HepG2 (cell line): ENCODE data around the gene ENPP7. TPM values are rescaled to one million over a fixed set of nuclear protein-coding genes. Genes with fewer than 3 reads are reported as not detected.
A peak's percentile ranks its signal among the peaks of the same experiment; 100 is the strongest.

Source experiments
- ATAC-seq: fragments of 200-7000 bp; cut with Tn5 transposase; 3 replicates; pipeline ENCODE4 v1.9.1; 2020; ENCODE audit warnings: mild to moderate bottlenecking, moderate library complexity
- BruUV-seq: library from RNA; stranded (reverse); fragments of 400-500 nt; replicated peaks from 2 replicates; lab custom pipeline; 2021; lab: Mats Ljungman, UMichigan
- CTCF ChIA-PET: fragments of 300-600 bp; formaldehyde crosslinking; extraction: SDS; loops from one replicate; lab custom pipeline; 2021; ENCODE audit warnings: low total read pairs, inconsistent platforms, low intra/inter-chr PET ratio; lab: Yijun Ruan, JAX
- POLR2A ChIA-PET: fragments of 350-600 bp; sonication (Branson Sonifier 250); formaldehyde crosslinking; loops from one replicate; lab custom pipeline; 2020; ENCODE audit warnings: antibody characterized with exemption, inconsistent platforms; lab: Yijun Ruan, JAX
- DNase-seq: peaks from one replicate; pipeline ENCODE4 v3.0.0-alpha.2; 2015; ENCODE audit warnings: low spot score
- FAIRE-seq: peaks from 3 replicates; lab custom pipeline; 2011; peaks lifted over from hg19 to GRCh38; lab: Jason Lieb, UNC
- H2AFZ ChIP-seq: one replicate; pipeline ENCODE4 v1.6.1; 2011; ENCODE audit warnings: low read length, inconsistent platforms
- H3K27ac ChIP-seq: fragments of 300-600 bp; 3 replicates; pipeline ENCODE4 v1.8.0; 2011; ENCODE audit warnings: mixed run types, mild to moderate bottlenecking, mixed read lengths, low read length, inconsistent platforms; ENCODE audit not compliant: insufficient read depth; ENCODE audit errors: extremely low read length
- H3K27me3 ChIP-seq, 2 experiments: fragments of 200-600 bp in 1 of 2; 2 replicates in 1 of 2; 3 replicates in 1 of 2; pipeline versions ENCODE4 v1.6.0 to v1.8.0; 2011; ENCODE audit warnings: low read length in 2 of 2, mild to moderate bottlenecking in 2 of 2, moderate library complexity in 2 of 2, inconsistent platforms in 1 of 2; ENCODE audit not compliant: insufficient read depth in 2 of 2, control insufficient read depth in 1 of 2
- H3K36me3 ChIP-seq, 2 experiments: fragments of 200-600 bp in 1 of 2; replicated peaks in 1 of 2; 2 replicates in 1 of 2; 3 replicates in 1 of 2; pipeline versions ENCODE4 v1.5.1 to v1.8.0; 2011; ENCODE audit warnings: low read length in 2 of 2, inconsistent platforms in 1 of 2; ENCODE audit not compliant: insufficient read depth in 2 of 2, control insufficient read depth in 1 of 2
- H3K4me1 ChIP-seq: 2 replicates; pipeline ENCODE4 v1.5.1; 2012; ENCODE audit warnings: low read length, inconsistent platforms; ENCODE audit not compliant: insufficient read depth
- H3K4me2 ChIP-seq: 2 replicates; pipeline ENCODE4 v1.6.0; 2011; ENCODE audit warnings: low read depth, low read length, inconsistent platforms
- H3K4me3 ChIP-seq, 3 experiments: fragments of 200-600 bp in 1 of 3; sonication (generic), shearing (Covaris generic) in 1 of 3; replicated peaks in 1 of 3; 2 replicates each; pipeline ENCODE4 v1.5.1; 2011 to 2016; ENCODE audit warnings: low read length in 3 of 3, inconsistent platforms in 2 of 3, low read depth in 2 of 3, mild to moderate bottlenecking in 2 of 3, control low read depth in 1 of 3, mixed read lengths in 1 of 3; ENCODE audit not compliant: insufficient read depth in 1 of 3
- H3K79me2 ChIP-seq: one replicate; pipeline ENCODE4 v1.6.1; 2011; ENCODE audit warnings: low read length, inconsistent platforms; ENCODE audit not compliant: insufficient read depth
- H3K9ac ChIP-seq: 2 replicates; pipeline ENCODE4 v1.6.0; 2011; ENCODE audit warnings: mild to moderate bottlenecking, low read depth, low read length, inconsistent platforms; ENCODE audit not compliant: insufficient read depth
- H3K9me3 ChIP-seq: 2 replicates; pipeline ENCODE4 v1.5.1; 2012; ENCODE audit warnings: mild to moderate bottlenecking, low read length
- H4K20me1 ChIP-seq: 2 replicates; pipeline ENCODE4 v1.6.0; 2011; ENCODE audit warnings: inconsistent platforms, mild to moderate bottlenecking, low read length, moderate library complexity; ENCODE audit not compliant: insufficient read depth
- EHMT2 ChIP-seq: fragments of 200-600 bp; sonication (generic); IDR thresholded peaks from 2 replicates; pipeline ENCODE4 v1.7.0; 2017; ENCODE audit warnings: antibody characterized with exemption, low read depth, low read length, borderline replicate concordance
- GATAD1 ChIP-seq: IDR thresholded peaks from 2 replicates; pipeline ENCODE4 v1.6.1; 2016; ENCODE audit warnings: missing genetic modification reagents, missing compliant biosample characterization
- IRF2 ChIP-seq: IDR thresholded peaks from 2 replicates; pipeline ENCODE4 v1.6.1; 2018; ENCODE audit warnings: missing genetic modification reagents, missing compliant biosample characterization
- JUND ChIP-seq: sonication (generic); formaldehyde crosslinking; IDR thresholded peaks from 2 replicates; pipeline ENCODE4 v1.8.0; 2022; ENCODE audit warnings: mild to moderate bottlenecking, missing genetic modification reagents
- MXD1 ChIP-seq: sonication (generic); formaldehyde crosslinking; IDR thresholded peaks from 2 replicates; pipeline ENCODE4 v1.4.0; 2020; ENCODE audit warnings: mild to moderate bottlenecking, missing genetic modification reagents
- NAIF1 ChIP-seq: sonication (generic); formaldehyde crosslinking; IDR thresholded peaks from 2 replicates; pipeline ENCODE4 v1.5.0; 2020; ENCODE audit warnings: mild to moderate bottlenecking, missing genetic modification reagents, borderline replicate concordance
- POGK ChIP-seq: sonication (generic); formaldehyde crosslinking; conservative IDR thresholded peaks from 2 replicates; pipeline ENCODE4 v1.8.0; 2022; ENCODE audit warnings: mild to moderate bottlenecking, moderate library complexity, missing genetic modification reagents
- PTBP1 ChIP-seq: fragments of 200-400 bp; formaldehyde crosslinking; IDR thresholded peaks from 2 replicates; pipeline ENCODE4 v1.6.1; 2018; ENCODE audit warnings: low read length, low read depth; ENCODE audit not compliant: poor library complexity, severe bottlenecking
- RBAK ChIP-seq: sonication (generic); formaldehyde crosslinking; IDR thresholded peaks from 2 replicates; pipeline ENCODE4 v1.5.1; 2020; ENCODE audit warnings: mild to moderate bottlenecking, missing genetic modification reagents
- SRSF1 ChIP-seq: fragments of 200-400 bp; formaldehyde crosslinking; optimal IDR thresholded peaks from 2 replicates; pipeline ENCODE3; 2017; ENCODE audit warnings: mild to moderate bottlenecking, low read depth, low read length, moderate library complexity
- ZBTB1 ChIP-seq: sonication (generic); formaldehyde crosslinking; IDR thresholded peaks from 2 replicates; pipeline ENCODE4 v1.4.0; 2020; ENCODE audit warnings: missing genetic modification reagents, borderline replicate concordance
- ZFP36 ChIP-seq: fragments of 150-350 bp; IDR thresholded peaks from 2 replicates; pipeline ENCODE4 v1.6.1; 2018; ENCODE audit warnings: borderline replicate concordance, low read length, low read depth; ENCODE audit not compliant: partially characterized antibody
- ZNF124 ChIP-seq: sonication (generic); formaldehyde crosslinking; IDR thresholded peaks from 2 replicates; pipeline ENCODE4 v1.4.0; 2020; ENCODE audit warnings: missing genetic modification reagents
- ZNF558 ChIP-seq: sonication (generic); formaldehyde crosslinking; IDR thresholded peaks from 2 replicates; pipeline ENCODE4 v1.9.0; 2022; ENCODE audit warnings: mild to moderate bottlenecking, missing genetic modification reagents, borderline replicate concordance
- ZNF605 ChIP-seq: sonication (generic); formaldehyde crosslinking; IDR thresholded peaks from 2 replicates; pipeline ENCODE4 v1.8.0; 2022; ENCODE audit warnings: mild to moderate bottlenecking, missing genetic modification reagents
- ZSCAN30 ChIP-seq: sonication (generic); formaldehyde crosslinking; IDR thresholded peaks from 2 replicates; pipeline ENCODE4 v1.5.0; 2020; ENCODE audit warnings: mild to moderate bottlenecking, missing genetic modification reagents
- WGBS: methylation state at CpG from one replicate; pipeline ENCODE4 v1.1.6; 2017; ENCODE audit warnings: low lambda C conversion rate; 5-methylcytosine and 5-hydroxymethylcytosine counted together
- in situ Hi-C: cut with HindIII; loops from 2 replicates; pipeline ENCODE4 v1.10.0; 2017; ENCODE audit warnings: low pct_unique_long_range_greater_than_20kb; ENCODE audit not compliant: extremely low pct_ligation_motif_present
- intact Hi-C: fragments of 100-400 bp; cut with micrococcal nuclease; formaldehyde crosslinking; loops from one replicate; pipeline ENCODE4 v1.10.0; 2022; ENCODE audit not compliant: unreplicated experiment
- polyA plus RNA-seq, 8 experiments: library from polyadenylated mRNA; depleted of rRNA in 3 of 8; stranded (reverse) in 7 of 8; unstranded in 1 of 8; fragments of >200 nt; fragmentation: Illumina TruSeq in 4 of 8; extraction: Trizol in 4 of 8; gene quantifications; 2 replicates each; pipeline versions ENCODE4 v1.2.1 to v1.2.3, GENCODE V29; 2011 to 2016; ENCODE audit warnings: low read depth in 4 of 8, missing spikeins in 1 of 8, mixed read lengths in 1 of 8; ENCODE audit not compliant: insufficient read depth in 1 of 8
- total RNA-seq, 5 experiments: library from RNA; depleted of rRNA; stranded (reverse); fragments of >200 nt; fragmentation: Illumina TruSeq; extraction: Trizol; gene quantifications; 2 replicates each; pipeline ENCODE4 v1.2.3, GENCODE V29; 2016; ENCODE audit warnings: low read depth in 1 of 5
- TF ChIP-seq, protein P1 (sequence below): sonication (generic); formaldehyde crosslinking; IDR thresholded peaks from 2 replicates; pipeline ENCODE4 v1.4.0; 2020; ENCODE audit warnings: mild to moderate bottlenecking, missing genetic modification reagents
- TF ChIP-seq, protein P2 (sequence below): sonication (generic); formaldehyde crosslinking; IDR thresholded peaks from 2 replicates; pipeline ENCODE4 v1.4.0; 2020; ENCODE audit warnings: missing genetic modification reagents

Gene ENPP7
- total and polyA plus RNA-seq, 2 of the 13 experiments (the other 11 are each of a cell fraction or from before 2014, with no cell fraction given), result 1.1 to 2.2 TPM

DNA sequence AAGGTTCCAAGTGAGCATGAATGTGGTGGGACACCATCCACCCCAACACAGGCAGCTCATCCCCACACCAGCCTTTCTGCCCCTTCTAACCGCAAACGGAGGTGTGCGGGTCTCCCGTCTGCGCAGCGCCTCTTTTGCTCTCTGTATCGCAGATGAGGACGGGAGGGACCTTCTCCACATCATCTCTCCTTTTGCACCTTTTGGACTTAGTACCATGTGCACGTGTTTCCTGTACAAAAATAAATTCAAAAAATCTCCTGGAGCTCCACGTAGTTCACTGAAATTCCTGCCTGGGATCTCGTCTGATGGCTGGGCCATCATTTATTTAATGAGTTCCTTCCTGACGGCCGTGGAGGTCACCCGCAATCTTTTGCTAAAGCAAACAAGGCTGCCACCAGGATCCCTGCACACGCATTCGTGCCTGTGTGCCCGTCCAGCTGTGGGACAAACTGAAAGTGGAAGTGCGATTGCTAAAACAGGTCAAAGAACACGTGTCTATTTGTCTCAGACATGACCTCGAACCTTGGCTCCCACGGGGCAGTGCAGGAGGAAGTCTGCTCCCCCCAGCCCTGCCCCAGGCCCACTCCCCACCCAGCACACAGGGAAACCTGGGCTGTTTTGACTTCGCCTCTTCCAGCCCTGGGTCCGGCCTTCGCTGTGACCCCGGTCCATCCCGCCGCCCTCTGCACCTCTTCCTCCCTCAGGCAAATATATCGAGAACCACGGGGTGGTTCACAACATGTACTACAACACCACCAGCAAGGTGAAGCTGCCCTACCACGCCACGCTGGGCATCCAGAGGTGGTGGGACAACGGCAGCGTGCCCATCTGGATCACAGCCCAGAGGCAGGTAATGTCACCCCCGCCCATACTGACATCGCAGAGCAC, 2.3 kb downstream of the ENPP7 start:
- DNase-seq (peak; percentile 54), FAIRE-seq (peak; percentile 78), ATAC-seq (peak; percentile 18)
- H3K9ac ChIP-seq, result peak overlapping the region; percentile 36
- no peaks in the 10 kb centered on the region for H3K9me3 ChIP-seq
- ChIA-PET POLR2A (interaction anchor here (0.9 to 2.0 kb wide), 5 partner anchors 8 to 198 kb away, joined by 3 to 8 read pairs (median 4); no protein-coding TSS in a partner anchor), CTCF (no interaction called here)
- no peaks in the 10 kb centered on the region for H3K79me2 ChIP-seq
- H2AFZ ChIP-seq, result no peak overlapping the region
- H3K27ac ChIP-seq, result peak overlapping the region; percentile 63
- BruUV-seq, result no TSS peak
- no peaks in the 10 kb centered on the region for H3K36me3 ChIP-seq
- H3K27me3 ChIP-seq, result peaks cover 0 to under 1% of the 10 kb centered on the region in 2 experiments; a peak in 1 of 5 replicates
- peak overlapping the region; percentile 13 to 56 (median 14); a peak in 4 of 6 replicates for H3K4me3 ChIP-seq
- H4K20me1 ChIP-seq, result no peaks in the 10 kb centered on the region
- in situ Hi-C loops (no loop called here), intact Hi-C loops (no loop called here)
- H3K4me1 ChIP-seq, result peaks cover 60% of the 10 kb centered on the region
- H3K4me2 ChIP-seq, result peak overlapping the region; percentile 67
- WGBS, result 55% methylated on average over 34 of the region's 35 CpGs
- TF ChIP-seq, protein P1, sequence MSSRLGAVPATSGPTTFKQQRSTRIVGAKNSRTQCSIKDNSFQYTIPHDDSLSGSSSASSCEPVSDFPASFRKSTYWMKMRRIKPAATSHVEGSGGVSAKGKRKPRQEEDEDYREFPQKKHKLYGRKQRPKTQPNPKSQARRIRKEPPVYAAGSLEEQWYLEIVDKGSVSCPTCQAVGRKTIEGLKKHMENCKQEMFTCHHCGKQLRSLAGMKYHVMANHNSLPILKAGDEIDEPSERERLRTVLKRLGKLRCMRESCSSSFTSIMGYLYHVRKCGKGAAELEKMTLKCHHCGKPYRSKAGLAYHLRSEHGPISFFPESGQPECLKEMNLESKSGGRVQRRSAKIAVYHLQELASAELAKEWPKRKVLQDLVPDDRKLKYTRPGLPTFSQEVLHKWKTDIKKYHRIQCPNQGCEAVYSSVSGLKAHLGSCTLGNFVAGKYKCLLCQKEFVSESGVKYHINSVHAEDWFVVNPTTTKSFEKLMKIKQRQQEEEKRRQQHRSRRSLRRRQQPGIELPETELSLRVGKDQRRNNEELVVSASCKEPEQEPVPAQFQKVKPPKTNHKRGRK (CRISPR knock-in tag), result no peak
- peak; percentile 24; the same call in 1 of the 2 replicates for TF ChIP-seq GATAD1
- no peak; the same call in 1 of the 2 replicates for TF ChIP-seq JUND (CRISPR knock-in tag)
- no peak for TF ChIP-seq PTBP1
- no peak for TF ChIP-seq ZSCAN30 (CRISPR knock-in tag)
- TF ChIP-seq ZNF124 (CRISPR knock-in tag), result no peak
- TF ChIP-seq EHMT2, result no peak
- TF ChIP-seq IRF2 (CRISPR knock-in tag), result peak; percentile 100
- TF ChIP-seq, protein P2, sequence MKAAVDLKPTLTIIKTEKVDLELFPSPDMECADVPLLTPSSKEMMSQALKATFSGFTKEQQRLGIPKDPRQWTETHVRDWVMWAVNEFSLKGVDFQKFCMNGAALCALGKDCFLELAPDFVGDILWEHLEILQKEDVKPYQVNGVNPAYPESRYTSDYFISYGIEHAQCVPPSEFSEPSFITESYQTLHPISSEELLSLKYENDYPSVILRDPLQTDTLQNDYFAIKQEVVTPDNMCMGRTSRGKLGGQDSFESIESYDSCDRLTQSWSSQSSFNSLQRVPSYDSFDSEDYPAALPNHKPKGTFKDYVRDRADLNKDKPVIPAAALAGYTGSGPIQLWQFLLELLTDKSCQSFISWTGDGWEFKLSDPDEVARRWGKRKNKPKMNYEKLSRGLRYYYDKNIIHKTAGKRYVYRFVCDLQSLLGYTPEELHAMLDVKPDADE (CRISPR knock-in tag), result no peak
- no peak for TF ChIP-seq ZBTB1
- no peak for TF ChIP-seq POGK
- TF ChIP-seq ZNF558 (CRISPR knock-in tag), result 0 out of 2 replicates have a peak, but pooled peaks have one; percentile 51
- TF ChIP-seq SRSF1, result no peak
- no peak for TF ChIP-seq RBAK (CRISPR knock-in tag)
- TF ChIP-seq NAIF1, result no peak
- no peak; the same call in 1 of the 2 replicates for TF ChIP-seq MXD1
- no peak for TF ChIP-seq ZNF605
- no peak for TF ChIP-seq ZFP36
